GM21526 (cell line): ENCODE results near the gene RELA.

Source experiments
- ATAC-seq: cut with Tn5 transposase; IDR thresholded peaks from one replicate; pipeline ENCODE4 v1.9.1; 2021; ENCODE audit warnings: moderate library complexity; ENCODE audit not compliant: unreplicated experiment, low FRiP score

RELA gene

GRCh38 chr11:65634905-65635731 is 27.6 kb downstream of the RELA start:
- ATAC-seq: no peak

GRCh38 chr11:65634440-65634839 is 28.3 kb downstream of the RELA start:
- ATAC-seq: no peak

- no peak for ATAC-seq
Observed at GRCh38 chr11:65634109-65634436, 28.6 kb downstream of the RELA start.

GRCh38 chr11:65633390-65634108 is 29.2 kb downstream of the RELA start:
- ATAC-seq: no peak

GRCh38 chr11:65630215-65630614 is 32.5 kb downstream of the RELA start:
- ATAC-seq: no peak

- no peak for ATAC-seq
Observed at GRCh38 chr11:65629579-65629978, 33.1 kb downstream of the RELA start.

- no peak for ATAC-seq
Observed at GRCh38 chr11:65627202-65627601, 35.5 kb downstream of the RELA start.

GRCh38 chr11:65625628-65626342 is 36.9 kb downstream of the RELA start:
- no peak for ATAC-seq

- no peak for ATAC-seq
Observed at GRCh38 chr11:65624931-65625627, 37.6 kb downstream of the RELA start.

- no peak for ATAC-seq
Observed at GRCh38 chr11:65623852-65624616, 38.7 kb downstream of the RELA start.

- ATAC-seq: no peak
Observed at GRCh38 chr11:65623177-65623576, 39.5 kb downstream of the RELA start.

- ATAC-seq: no peak
Observed at GRCh38 chr11:65622011-65622410, 40.7 kb downstream of the RELA start.

GRCh38 chr11:65621460-65621859 is 41.3 kb downstream of the RELA start:
- no peak for ATAC-seq

GRCh38 chr11:65620666-65621065 is 42.0 kb downstream of the RELA start:
- ATAC-seq: no peak

GRCh38 chr11:65619281-65619928 is 43.3 kb downstream of the RELA start:
- no peak for ATAC-seq

- ATAC-seq: no peak
Observed at GRCh38 chr11:65618763-65619162, 44.0 kb downstream of the RELA start.

GRCh38 chr11:65617990-65618751 is 44.5 kb downstream of the RELA start:
- ATAC-seq: no peak

GRCh38 chr11:65617136-65617850 is 45.4 kb downstream of the RELA start:
- ATAC-seq: no peak
